ENCODE measurements around the gene RBM20.

The RBM20 gene

DNA sequence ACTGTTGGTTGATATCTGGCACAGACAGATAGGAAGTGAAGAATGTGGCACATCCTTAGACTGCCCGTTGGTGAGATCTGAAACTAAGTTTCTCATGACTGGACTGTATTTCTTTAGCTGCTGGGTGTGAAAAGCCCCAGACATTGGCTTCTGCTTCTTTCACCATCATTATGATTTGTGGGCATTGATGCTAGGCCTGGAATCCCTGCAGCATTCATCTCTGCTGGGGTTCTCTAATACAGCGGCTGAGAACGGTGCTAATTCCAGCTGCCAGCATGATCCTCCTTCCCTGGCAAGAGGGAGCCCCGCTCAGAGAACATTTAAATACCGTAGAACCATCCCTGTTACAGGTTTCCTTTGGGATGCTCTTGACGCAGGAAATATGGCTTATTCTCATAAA, 26.2 kb downstream of the RBM20 start:
- TF ChIP-seq, protein P1, sequence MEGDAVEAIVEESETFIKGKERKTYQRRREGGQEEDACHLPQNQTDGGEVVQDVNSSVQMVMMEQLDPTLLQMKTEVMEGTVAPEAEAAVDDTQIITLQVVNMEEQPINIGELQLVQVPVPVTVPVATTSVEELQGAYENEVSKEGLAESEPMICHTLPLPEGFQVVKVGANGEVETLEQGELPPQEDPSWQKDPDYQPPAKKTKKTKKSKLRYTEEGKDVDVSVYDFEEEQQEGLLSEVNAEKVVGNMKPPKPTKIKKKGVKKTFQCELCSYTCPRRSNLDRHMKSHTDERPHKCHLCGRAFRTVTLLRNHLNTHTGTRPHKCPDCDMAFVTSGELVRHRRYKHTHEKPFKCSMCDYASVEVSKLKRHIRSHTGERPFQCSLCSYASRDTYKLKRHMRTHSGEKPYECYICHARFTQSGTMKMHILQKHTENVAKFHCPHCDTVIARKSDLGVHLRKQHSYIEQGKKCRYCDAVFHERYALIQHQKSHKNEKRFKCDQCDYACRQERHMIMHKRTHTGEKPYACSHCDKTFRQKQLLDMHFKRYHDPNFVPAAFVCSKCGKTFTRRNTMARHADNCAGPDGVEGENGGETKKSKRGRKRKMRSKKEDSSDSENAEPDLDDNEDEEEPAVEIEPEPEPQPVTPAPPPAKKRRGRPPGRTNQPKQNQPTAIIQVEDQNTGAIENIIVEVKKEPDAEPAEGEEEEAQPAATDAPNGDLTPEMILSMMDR (conservative IDR thresholded peaks at IDR 0.05; ENCODE audit: low read depth, low read length) = no peak

DNA sequence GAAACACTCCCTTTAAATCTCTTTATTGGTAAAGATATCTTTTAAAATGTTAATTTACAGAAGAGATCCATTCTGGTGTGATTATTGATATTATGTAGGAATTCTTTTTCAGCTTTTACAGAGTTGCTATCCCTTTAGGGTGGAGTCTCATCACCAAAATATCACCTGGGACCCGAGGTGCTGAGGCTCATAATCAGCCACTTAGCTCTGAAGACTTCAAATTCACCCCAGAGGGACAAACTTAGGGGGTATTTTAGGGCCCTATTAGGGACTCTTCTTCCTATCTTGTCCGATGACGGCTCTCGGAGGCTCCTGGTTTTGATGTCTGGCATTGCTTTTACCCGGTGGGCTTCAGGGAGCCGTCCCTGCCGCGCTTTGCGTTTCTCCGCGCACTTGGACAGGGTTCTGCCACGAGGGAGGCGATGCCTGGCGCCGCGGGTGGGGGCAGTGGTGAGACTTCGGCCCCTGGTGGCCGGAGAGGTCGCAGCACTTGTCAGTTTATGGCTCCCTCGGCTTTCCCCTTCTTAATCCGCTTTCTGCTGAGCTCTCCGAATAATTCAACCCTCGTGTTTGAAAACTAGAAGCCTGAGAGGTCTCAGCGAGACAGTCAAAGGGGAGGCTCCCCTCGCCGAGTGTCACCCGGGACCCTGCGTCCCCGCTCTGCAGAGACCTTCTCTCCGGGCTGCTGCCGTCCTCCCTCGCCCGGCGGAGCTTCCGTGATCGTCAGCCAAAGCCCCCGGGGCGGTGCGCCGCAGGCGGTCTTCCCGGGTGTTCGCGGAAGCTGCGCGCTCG, 27.8 kb downstream of the RBM20 start:
- TF ChIP-seq, protein P1 (conservative IDR thresholded peaks at IDR 0.05; ENCODE audit: low read depth, low read length) = peak; percentile 95
- peak; percentile 21 for DNase-seq (ENCODE audit: low read depth)
- peak overlapping the region; percentile 70 for H3K4me3 ChIP-seq (ENCODE audit: low read length)

More for the DNA sequence above, 26.2 kb downstream of the RBM20 start:
- no peak overlapping the region for H3K4me3 ChIP-seq (ENCODE audit: low read length)
- DNase-seq (ENCODE audit: low read depth) = no peak

DNA sequence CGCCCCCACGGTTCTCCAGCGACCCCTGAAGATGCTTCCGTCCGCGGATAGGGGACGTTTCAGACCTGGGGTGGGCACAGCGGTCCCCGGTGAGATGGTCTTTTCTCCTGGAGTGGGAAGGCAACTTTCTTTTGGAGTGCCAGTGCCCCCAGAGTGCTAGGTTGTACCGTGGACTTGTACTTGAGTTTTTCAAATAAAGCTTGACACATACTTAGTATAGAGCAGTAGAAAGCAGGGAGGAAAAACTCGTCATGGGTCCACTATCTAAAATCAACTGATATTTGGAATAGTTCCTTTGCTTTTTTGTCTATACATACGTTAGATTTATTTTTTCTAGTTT, 28.4 kb downstream of the RBM20 start:
- peak overlapping the region; percentile 70 for H3K4me3 ChIP-seq (ENCODE audit: low read length)
- TF ChIP-seq, protein P1 (conservative IDR thresholded peaks at IDR 0.05; ENCODE audit: low read depth, low read length) = no peak
- DNase-seq (ENCODE audit: low read depth) = no peak

DNA sequence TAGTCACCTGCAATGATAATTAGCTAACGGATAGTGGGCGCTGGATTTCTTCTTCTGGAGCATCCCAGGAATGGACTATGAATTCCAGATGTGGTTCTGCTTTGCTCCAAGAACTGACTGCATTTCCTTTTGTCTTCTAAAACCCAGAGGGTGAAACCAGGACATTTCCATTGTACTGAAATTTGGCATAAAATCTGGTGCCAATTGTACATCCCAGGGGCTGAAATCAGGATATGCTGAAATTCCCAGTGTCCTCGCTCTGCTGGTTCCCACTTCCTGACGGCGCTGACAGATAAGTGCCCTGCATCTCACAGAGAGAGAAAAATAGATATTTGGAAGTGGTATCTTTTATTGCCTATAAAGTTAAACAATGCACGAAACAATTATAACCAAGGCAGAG, 31.9 kb downstream of the RBM20 start:
- no peak for DNase-seq (ENCODE audit: low read depth)
- TF ChIP-seq, protein P1 (conservative IDR thresholded peaks at IDR 0.05; ENCODE audit: low read depth, low read length) = no peak
- no peak overlapping the region for H3K4me3 ChIP-seq (ENCODE audit: low read length)

DNA sequence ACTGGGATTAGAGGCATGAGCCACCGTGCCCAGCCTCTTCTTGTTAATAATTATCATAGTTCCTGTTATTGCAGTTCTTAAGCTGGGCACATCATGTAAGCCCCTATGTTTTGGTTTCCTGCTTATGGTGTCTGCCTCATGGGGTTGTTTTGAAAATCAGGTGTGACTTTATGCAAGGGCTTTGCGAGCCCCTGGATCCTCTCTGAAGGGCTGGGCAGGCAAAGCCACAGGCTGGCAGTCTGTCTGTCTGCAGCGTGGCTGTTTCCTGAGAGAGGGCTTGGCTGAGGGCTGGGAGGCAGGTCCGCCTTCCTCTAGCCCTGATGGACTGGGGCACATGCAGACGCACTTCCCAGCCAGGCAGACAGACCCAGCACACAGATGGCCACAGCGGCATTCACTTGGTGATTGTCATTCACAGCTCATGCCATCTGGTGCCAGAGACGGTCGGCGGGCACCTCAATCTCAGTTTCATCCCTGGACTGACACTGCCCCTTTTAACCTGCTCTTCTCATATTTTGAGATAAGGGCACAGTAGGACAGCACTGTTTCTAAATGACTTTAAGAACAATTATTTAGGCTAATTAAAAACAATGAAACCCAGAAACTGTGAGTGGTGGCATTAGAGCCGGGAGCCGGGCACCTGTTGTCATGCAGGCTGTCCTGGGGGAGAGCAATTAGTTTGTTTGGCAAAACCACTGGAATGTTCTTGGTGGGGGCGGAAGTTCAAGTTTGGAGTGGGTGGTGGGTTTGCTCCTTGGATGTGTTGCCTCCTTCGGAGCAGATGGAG, 35.5 kb downstream of the RBM20 start:
- H3K4me3 ChIP-seq (ENCODE audit: low read length) = no peak overlapping the region
- DNase-seq (ENCODE audit: low read depth) = no peak
- TF ChIP-seq, protein P1 (conservative IDR thresholded peaks at IDR 0.05; ENCODE audit: low read depth, low read length) = no peak

DNA sequence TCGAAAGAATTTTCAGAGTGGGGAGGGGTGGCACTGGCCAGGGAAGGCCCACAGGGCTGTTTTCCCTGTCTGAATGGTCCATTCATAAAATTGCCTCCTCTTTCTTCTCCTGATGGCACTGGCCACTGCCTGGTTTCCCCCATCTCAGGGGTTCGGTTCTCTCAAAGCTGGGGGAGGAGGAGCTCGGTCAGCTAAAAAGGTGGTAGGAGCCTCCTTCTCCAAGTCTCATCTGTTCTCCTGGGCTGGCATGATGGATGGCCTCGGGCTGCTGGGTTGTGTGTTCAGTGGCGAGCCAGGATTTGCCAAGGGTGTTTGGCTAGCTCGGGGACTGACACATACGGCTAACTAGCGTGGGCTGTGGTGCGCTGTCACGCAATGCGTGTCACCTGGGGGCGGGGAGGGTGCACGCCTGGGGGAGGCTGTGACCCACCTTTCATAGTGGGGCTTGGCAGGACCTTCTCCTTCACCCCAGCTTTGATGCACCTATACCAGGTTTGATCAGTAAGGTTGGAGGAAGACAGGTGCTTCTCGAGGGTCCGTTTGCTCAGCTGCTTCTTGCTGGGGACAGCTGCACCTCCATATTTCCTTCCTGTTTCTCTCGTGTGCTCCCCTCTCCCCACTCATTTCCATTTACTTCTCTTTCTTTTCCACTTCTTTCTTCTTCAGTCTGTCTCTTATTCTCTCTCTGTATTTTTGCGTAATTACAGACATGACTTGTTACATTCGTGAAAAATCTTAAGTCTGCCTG, 36.3 kb downstream of the RBM20 start:
- DNase-seq (ENCODE audit: low read depth) = no peak
- TF ChIP-seq, protein P1 (conservative IDR thresholded peaks at IDR 0.05; ENCODE audit: low read depth, low read length) = no peak
- H3K4me3 ChIP-seq (ENCODE audit: low read length) = no peak overlapping the region

Measured in retinal pigment epithelial cell (primary cell).